Cardiac septum (tissue), 1 donor: ENCODE results near the gene MACF1. TPM values are rescaled to one million over a fixed set of nuclear protein-coding genes. Genes with fewer than 3 reads are reported as not detected.
"Not testable (repeated sequence)": the region's sequence is repeated elsewhere in the genome, so short reads cannot be mapped to it uniquely, and the experiment has no call there.

Experiments
- DNase-seq: peaks from one replicate; pipeline ENCODE4 v3.0.0-alpha.2; 2020; ENCODE audit warnings: low spot score
- intact Hi-C: fragments of 100-400 bp; cut with DNase I; formaldehyde crosslinking; loops from one replicate; pipeline ENCODE4 v1.14.0; 2022
- total RNA-seq: library from RNA; stranded (reverse); fragmentation: NEBNext Ultra II Directional; extraction: Animal tissue kit (Norgen Biotek cat#: 25700); gene quantifications from one replicate; pipeline ENCODE4 v1.2.1, GENCODE V29; 2021
- donor health status: DM: no; HTN: no; CAD: no.

MACF1 gene
- total RNA-seq, 1 donor from 2014 or later = 331 TPM

DNA sequence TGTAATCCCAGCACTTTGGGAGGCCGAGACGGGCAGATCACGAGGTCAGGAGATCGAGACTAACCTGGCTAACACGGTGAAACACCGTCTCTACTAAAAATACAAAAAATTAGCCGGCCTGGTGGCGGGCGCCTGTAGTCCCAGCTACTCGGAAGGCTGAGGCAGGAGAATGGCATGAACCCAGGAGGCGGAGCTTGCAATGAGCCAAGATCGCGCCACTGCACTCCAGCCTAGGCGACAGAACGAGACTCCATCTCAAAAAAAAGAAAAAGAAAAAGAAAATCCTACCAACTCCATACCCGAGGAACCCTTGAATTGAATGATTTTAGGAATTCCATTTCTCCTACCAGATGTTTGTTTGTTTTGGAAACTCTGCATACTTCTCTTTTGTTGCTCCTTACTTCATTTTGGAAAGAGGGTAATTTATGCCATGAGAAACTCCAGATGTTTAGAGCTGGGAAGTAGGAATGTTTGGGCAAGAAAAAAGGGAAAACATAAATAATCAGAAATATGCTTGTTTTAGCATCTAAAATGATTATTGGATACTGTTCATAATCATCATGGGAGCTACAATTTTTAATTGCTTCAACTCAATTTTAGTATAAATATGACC, 262.7 kb downstream of the MACF1 start:
- DNase-seq, intact Hi-C loops: not testable (repeated sequence)

DNA sequence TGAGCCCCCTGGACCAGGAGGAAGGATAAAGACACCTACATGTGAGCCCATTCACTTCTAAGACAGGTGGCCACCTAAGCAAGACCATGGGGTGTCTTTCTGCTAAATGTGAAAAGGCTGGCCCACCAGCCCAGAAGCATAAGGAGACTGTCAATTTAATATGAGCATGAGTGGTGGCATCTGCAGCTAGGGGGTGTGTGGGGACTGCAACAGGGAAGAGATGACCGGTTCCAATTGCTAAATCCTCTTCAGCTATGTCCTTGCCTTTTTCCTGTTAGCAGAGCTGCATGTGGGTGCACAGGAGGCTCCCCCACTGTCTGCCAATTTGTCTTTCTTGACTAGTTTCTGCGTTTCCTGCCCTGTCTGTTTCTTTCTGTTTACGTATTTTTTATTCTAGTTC, 264.7 kb downstream of the MACF1 start:
- no peak for DNase-seq
- intact Hi-C loops = no loop called here

DNA sequence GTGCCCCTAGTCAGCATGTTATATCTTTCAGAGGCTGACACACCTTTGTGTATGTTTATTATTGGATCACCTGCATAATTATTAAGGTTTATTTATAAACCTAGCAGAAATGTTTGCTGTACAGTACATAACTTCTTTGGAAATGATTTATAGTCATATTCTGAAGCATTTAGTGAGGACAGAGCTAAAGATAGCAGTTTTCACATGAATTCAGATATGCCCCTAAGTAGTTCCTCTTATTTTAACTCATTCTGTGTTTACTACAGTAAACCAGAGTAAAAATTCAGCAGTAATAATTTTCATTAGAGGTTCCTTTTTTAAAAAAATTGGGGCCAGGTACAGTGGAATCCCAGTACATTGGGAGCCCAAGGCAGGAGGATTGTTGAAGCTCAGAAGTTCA, 265.5 kb downstream of the MACF1 start:
- intact Hi-C loops = no loop called here
- DNase-seq = no peak

DNA sequence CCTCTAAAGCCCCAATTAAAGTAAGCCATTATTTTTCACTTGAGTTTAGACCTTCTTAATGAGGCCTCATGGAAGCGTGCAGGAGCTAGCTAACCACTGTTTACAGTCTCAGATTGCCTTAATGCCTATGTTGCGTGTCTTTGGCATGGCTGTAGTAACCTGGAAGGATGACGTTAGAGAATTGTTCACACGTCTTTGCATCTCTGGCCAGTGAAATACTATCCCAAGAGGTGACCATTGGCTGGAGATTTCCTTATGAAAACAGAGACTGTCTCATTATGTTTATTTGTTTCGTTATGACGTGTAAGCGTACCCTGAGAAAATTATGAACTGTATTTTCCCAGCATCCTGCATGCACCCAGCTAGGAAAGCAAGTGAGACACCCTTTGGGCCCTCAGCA, 268.3 kb downstream of the MACF1 start:
- DNase-seq = no peak
- intact Hi-C loops = no loop called here

DNA sequence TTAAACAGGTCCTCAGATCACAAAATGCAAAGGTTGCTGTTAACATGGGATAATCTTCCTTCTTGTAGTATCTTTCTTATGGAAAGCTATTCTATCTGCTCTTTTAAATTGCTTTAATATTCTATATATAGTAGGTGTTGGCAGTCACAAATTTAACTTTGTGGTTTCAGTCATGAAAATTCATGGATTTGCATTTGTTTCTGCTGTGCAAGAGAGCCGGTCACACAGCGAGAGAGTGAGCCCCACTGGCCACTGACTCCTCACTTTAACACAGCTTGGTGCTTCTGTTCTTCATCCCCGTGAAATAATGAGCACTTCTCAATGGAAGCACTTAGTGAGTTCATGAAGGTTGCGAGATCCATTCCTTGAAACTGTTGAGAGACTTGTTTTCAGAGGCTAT, 268.8 kb downstream of the MACF1 start:
- intact Hi-C loops = no loop called here
- DNase-seq = no peak

DNA sequence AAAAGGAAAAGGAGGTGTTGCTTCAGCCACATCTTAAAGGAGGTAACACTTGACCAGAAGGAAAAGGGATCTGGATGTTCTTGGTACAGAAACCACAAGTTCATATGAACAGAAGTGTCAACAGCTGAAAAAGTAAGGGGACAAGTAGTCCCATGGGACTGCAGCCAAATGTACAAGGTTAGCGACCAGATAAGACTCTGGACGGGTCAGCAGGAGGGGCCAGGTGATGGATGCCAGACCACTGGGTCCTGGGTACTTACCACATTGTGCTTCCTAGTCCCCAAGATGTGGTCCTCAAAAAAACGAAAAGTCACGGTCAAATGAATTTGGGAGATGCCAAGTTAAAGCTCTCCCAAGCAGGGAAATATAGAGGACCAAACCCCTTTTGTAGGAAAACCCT, 270.3 kb downstream of the MACF1 start:
- no peak for DNase-seq
- intact Hi-C loops = no loop called here

DNA sequence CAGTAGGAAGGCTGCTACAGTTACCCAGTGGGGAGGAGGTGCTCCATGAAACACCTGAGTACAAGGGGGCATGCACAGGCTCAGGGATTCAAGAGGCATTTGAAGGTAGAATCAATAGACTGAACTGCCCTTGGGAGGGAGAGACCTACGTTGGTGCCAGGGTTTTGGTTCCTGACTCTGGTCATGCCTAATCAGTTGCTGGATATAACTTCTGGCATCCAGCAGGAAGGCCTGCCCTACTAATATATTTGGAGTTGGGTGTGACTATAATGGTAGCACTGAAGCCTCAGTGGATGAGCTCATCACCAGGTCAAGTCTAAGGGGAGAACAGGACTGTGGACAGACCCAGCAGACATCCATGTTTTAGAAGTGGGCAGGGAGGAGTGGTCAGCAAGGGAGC, 271.1 kb downstream of the MACF1 start:
- intact Hi-C loops, DNase-seq: not testable (repeated sequence)

DNA sequence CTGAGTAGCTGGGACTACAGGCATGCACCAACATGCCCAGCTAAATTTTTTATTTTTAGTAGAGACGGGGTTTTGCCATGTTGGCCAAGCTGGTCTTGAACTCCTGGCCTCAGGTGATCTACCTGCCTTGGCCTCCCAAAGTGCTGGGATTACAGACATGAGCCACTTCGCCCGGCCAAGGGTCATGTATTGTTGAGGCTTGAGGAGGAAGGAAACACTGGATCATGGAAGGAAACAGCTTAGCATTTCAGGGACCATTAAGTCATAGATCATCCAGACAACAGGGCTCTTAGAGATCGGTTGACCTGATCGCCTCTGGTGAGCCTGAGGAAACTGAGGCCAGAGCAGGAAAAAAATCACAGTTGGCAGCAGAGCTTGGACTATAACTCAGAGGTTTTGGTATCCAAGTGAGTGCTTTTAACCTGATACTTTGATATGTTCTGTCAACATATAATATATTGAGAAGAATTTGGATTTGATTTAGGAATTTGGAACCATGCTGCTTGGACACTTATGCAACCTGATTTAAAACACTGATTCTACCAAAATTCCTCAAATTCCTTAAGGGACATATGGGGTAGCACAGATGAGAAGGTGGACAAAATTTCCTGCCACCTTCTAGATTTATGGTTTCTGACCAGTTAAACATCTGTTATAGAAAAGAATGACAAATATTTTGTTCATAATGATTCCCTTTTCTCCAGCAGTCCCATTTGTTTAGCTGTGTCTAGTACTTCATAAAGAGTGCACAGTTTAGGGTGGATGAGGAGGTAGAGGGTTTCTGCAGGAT, 273.8 kb downstream of the MACF1 start:
- intact Hi-C loops = no loop called here

DNA sequence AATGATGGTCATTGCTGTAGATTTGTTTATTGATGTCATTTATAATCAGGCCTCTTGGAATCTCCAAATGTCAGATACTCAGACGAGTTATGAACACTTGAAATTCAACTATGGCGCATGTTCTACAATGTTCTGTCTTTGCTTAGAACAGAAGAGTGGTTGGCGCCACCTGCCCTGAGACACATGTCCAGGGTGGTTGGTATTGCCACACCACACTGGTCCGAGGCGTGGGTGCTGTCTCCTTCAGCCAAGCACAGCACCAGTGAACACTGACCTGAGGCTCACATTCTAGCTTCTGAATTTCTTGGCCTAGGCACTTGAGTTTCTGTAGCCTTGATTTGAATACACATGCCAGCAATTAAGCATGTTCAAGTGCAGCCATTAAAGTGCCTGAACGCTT, 276.8 kb downstream of the MACF1 start:
- intact Hi-C loops = no loop called here
- DNase-seq = no peak

More for the DNA sequence above, 273.8 kb downstream of the MACF1 start:
- DNase-seq = no peak

DNA sequence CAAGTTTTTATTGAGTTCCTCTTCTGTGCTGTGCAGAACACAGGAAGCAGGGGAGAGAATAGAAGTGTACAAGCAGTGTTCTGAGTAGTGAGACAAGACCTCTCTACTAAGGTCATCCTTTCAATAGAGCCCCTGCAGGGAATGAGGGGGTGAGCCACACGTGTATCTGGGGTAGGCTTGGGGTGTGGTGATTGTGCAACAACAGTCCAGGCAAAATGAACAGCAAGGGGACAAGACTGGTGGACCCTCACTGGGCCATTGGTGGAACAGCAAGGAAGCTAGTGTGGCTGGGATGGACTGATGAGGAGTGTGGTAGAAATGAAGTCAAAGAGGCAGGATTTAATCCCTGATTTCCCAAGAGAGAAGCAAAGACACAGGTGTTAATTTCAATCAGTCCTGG, 278.8 kb downstream of the MACF1 start:
- intact Hi-C loops = no loop called here

DNA sequence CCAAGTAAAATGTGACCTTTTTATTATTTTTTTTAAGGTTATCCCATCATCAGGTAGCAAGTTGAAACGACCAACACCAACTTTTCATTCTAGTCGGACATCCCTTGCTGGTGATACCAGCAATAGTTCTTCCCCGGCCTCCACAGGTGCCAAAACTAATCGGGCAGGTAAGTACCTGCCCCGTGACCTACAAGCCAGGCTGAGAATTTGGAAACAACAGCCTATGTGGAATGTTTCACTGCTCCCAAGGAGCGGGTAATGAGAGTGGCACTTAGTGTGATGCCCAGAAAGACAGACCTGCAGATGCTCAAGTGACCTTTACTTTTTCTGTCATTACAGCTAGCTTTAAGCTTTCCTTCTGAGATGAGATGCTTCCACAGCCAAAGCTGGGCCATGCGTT, 280.1 kb downstream of the MACF1 start:
- DNase-seq = no peak
- intact Hi-C loops = no loop called here

More for the DNA sequence above, 278.8 kb downstream of the MACF1 start:
- no peak for DNase-seq

DNA sequence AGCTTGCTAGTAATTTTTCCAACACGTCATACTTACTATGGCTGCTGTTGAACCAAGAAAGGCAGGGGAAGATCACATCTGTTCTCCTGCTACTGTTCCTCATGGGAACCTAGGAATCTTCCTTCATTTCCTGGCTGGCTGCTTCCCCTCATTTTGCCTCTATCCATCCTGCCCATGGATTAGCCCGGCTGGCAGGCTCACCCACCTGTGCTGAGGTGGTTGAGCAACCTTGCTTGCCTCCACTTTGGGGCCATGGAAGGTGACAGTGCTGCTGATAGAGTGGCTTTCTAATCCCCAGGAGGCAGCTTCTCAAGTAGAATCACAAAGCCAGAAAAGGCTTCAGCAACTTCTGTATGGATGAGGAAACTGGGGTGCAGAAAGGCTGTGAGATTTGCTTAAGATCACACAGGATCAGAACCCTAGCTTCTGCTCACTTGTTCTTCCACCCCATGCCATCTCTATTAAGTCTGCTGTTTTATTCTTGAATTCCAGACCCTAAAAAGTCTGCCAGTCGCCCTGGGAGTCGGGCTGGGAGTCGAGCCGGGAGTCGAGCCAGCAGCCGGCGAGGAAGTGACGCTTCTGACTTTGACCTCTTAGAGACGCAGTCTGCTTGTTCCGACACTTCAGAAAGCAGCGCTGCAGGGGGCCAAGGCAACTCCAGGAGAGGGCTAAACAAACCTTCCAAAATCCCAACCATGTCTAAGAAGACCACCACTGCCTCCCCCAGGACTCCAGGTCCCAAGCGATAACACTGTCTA, 280.7 kb downstream of the MACF1 start:
- intact Hi-C loops = no loop called here
- DNase-seq = no peak

DNA sequence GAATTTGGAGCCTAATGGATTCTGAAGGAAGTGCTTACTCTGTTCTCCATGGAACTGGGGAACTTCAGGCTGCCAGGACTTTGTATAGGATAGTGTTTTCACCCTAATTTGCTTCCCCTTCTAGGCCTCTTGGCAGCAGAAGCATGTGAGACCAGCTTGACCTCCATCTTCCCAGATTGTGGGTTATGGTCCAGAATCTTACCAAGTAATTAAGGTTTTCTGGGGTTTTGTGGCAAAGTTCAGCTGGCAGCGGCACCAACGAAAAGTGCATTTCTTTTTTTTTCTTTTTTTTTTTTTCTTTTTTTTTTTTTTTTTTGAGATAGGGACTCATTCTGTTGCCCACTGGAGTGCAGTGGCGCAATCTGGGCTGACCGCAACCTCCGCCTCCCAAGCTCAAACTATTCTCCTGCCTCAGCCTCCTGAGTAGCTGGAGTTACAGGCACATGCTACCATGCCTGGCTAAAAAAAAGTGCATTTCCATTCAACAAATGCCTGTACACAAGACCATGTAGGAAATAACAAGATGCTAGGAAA, 283.6 kb downstream of the MACF1 start:
- intact Hi-C loops = no loop called here
- DNase-seq = no peak

DNA sequence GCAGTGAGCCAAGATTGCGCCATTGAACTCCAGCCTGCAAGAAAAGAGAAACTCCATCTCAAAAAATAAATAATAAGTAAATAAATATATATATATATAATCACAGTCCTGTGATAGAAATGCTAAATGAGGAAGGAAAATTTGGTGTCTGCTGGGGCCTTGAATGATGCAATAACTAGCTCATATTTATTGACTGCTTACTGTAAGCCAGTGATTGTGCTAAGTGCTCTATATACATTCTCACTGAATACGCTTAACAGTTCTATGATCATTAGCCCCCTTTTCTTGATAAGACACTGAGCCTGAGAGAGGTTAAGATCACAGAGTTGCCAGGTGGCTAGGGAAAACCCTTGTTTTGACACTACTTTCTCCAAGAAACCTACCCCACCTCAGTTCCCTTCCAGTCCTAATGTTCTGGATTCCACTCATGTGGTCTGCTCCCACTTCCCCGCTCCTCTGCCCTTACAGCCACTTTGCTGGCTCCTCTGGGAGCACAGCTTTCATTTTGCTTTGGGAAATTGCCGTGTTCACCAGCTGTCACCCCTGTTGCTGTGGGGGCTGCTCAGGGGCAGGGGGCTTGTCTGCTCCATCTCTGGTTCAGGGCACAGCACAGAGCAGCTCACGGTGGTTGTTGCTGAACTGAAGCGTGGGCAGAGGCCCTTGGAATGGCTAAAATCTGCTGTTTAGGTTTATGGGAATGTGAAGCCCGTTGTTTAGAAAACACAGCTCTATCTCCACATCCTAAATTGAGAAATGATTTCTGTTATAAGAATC, 284.5 kb downstream of the MACF1 start:
- DNase-seq = no peak
- intact Hi-C loops = no loop called here

DNA sequence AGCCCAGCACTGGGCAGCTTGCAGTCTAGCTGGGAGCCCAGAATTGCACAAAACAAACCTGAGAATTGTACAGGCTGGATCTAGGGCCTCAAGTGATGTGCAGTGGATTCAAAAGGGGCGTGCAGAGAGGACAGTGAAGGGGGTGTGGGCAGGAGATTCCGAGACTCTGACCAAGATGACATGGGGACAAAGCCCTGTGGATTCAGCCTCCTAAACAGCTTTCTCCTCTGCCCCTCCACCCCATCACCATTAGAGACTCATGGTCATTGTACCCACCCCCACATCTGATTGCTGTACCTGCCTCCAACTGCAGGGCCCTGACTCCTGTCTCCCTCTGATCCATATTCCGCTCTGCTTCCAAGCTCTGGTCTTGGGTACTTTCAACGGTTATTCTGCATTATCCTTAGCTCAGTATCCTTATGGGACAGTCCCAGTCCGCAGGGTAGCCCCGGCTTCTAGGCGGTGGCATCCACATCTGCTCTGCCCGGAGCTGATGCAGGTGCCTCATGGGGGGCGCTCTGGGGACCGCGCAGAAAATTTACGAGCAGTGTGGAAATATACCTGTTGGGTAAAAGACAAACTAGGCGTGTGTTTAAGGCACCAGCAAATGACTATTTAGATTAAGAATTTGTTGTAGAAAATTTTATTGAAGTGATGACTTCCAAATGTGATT, 285.2 kb downstream of the MACF1 start:
- DNase-seq = no peak
- intact Hi-C loops = no loop called here

DNA sequence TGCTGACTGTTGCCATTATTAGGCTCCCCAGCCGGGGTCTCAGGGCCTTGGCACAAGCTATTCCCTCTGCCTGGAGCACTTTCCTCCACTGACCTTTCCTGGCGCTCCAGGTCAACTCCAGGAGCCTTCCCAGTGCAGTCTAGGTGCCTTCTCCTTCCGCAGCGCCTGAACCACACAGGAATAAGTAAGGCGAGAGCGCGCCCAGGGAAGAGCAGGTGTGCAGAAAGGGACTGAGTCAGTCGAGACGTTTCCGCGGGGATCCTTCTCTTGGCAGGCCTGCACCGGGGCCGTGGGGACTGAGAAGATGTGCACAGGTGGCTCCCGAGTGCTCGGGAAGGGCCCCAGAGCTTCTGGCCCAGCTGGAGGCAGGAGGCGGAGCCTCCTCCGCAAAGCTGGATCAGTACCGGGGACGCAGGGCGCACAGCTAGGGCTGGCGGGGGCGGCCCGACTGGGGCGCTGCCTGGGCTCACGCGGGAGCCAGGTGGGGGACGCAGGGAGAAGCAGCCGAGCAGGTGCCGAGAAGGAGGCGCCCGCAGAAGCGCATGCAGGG, 286.2 kb downstream of the MACF1 start:
- intact Hi-C loops = no loop called here

DNA sequence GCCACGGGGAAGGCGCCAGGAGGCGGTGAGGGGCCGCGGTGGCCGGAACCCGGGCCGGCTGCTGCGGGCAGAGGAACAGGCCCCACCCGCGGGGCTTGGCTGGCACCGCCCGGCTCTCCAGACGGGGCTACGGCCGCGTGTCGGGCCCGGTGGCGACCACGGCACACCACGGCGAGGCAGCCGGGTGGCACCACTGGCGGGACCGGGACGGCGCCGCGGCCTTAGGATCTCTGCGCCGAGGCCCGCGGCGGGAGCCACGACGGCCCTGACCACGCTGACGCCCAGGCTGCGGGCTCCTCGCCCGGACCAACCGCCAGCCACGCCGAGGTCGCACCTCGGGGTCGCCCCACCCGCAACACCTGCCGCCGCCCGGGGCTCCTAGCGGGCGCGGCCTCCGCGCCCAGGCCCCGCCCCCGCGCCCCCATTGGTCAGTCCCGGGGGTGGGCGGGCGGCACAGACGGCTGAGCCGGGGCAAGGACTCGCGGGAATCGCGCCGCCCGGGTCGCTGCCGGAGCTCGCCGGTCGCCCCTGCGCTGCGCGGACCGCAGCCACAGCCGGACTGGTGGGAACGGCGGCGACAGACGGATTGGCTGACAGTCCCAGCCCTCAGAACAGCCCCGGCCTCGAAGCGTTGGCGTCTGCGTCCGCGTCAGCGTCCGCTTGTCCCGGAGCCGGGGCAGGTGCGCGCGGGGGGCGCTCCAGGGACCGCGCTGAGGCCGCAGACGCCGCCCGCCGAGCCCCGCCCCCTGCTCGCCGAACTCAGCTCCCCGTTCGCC, 286.8 kb downstream of the MACF1 start, which contains the start of gene BMP8A:
Gene BMP8A (plus strand): TSS at position 491 of the 776 bp plus-strand sequence. CDS start 356 bp downstream, outside the sequence.
- intact Hi-C loops = no loop called here

More for the DNA sequence above, 286.2 kb downstream of the MACF1 start:
- DNase-seq = no peak

More for the DNA sequence above, 286.8 kb downstream of the MACF1 start, which contains the start of gene BMP8A:
- no peak for DNase-seq
